RWPE2 (cell line): Measurements from ENCODE around the gene TBC1D10B.

Source experiments
- ATAC-seq: fragments of 200-7000 bp; cut with Tn5 transposase; 3 replicates; pipeline ENCODE4 v1.9.1; 2021; ENCODE audit warnings: low read depth
- DNase-seq: peaks from one replicate; pipeline ENCODE4 v3.0.0-alpha.2; 2020; ENCODE audit warnings: low spot score
- H3K27ac ChIP-seq: fragments of 450-650 bp; 2 replicates; pipeline ENCODE4 v1.5.1; 2017; ENCODE audit warnings: mild to moderate bottlenecking; ENCODE audit not compliant: poor library complexity, severe bottlenecking
- H3K27me3 ChIP-seq: fragments of 250-450 bp; sonication (Bioruptor Pico); 2 replicates; pipeline ENCODE4 v1.5.1; 2021; ENCODE audit warnings: mild to moderate bottlenecking, moderate library complexity; ENCODE audit not compliant: insufficient read depth, poor library complexity, severe bottlenecking
- H3K36me3 ChIP-seq: fragments of 250-450 bp; sonication (Bioruptor Pico); 2 replicates; pipeline ENCODE4 v1.5.1; 2020; ENCODE audit warnings: low read depth, mild to moderate bottlenecking, moderate library complexity
- H3K4me1 ChIP-seq: fragments of 250-450 bp; sonication (Bioruptor Pico); 2 replicates; pipeline ENCODE4 v1.5.1; 2021; ENCODE audit warnings: mild to moderate bottlenecking, moderate library complexity; ENCODE audit not compliant: insufficient read depth, poor library complexity, severe bottlenecking
- H3K4me3 ChIP-seq: fragments of 250-450 bp; sonication (Bioruptor Pico); 2 replicates; pipeline ENCODE4 v1.5.1; 2021; ENCODE audit warnings: mild to moderate bottlenecking, moderate library complexity; ENCODE audit not compliant: severe bottlenecking
- H3K9me3 ChIP-seq: fragments of 250-450 bp; sonication (Bioruptor Pico); 2 replicates; pipeline ENCODE4 v1.5.1; 2021; ENCODE audit warnings: mild to moderate bottlenecking, moderate library complexity; ENCODE audit not compliant: severe bottlenecking
- CTCF ChIP-seq: fragments of 450-650 bp; IDR thresholded peaks from one replicate; pipeline ENCODE4 v1.5.1; 2017; ENCODE audit warnings: mild to moderate bottlenecking, moderate library complexity; ENCODE audit not compliant: poor library complexity, severe bottlenecking

TBC1D10B gene

GRCh38 chr16:30407804-30408534, 37.7 kb upstream of the TBC1D10B start:
- Histone ChIP-seq H3K36me3 (peaks cover 26% of the 10 kb centered on the region), H3K4me3 (peak overlapping the region; percentile 62), H3K27ac (peak overlapping the region; percentile 41), H3K9me3 (no peaks in the 10 kb centered on the region), H3K27me3 (no peaks in the 10 kb centered on the region), H3K4me1 (no peaks in the 10 kb centered on the region)
- DNase-seq (no peak), ATAC-seq (peak; percentile 9; the same call in 1 of the 3 replicates)
- no peak for TF ChIP-seq CTCF

DNA sequence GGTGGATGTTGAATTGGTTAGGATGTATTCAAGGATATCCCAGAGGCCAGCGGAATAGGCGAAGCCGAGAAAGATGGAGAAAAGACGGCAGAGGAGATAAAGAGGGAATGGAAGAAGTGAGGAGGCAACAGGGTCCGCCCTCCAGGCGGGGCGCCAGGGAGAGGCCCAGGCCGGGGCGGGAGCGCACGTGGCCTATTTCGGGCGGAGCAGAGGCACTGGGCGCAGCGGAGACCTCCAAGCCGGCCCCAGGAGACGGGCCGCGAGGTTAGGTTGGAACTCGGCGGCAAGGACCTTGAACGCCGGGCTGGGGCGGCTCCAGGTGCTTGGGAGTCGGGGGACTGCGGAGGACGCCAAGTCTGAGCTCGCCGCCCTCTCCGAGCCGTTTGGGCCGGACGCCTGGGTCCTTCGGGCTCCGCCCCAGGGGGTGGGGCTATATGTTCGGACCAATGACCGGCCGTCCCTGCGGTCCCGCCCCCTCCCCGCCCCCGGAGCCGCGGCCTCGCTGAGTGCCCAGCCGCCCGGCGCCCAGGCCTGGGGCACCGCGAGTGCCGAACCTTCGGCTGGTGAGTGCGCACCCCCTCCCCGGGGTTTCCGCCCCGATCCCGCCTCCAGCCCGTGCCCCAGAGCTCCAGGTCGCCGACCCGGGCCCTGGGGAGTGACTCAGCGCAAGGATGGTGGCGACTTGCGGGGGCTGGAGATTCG, 37.0 kb upstream of the TBC1D10B start, which contains the start of gene ZNF771:
ZNF771 (plus strand) TSS at position 505 of the 702 bp plus-strand sequence. CDS start 448 bp downstream, outside the sequence.
- Histone ChIP-seq H3K27me3 (no peaks in the 10 kb centered on the region), H3K9me3 (no peaks in the 10 kb centered on the region), H3K4me3 (peak within 1 kb of the TSS; percentile 62), H3K36me3 (peaks cover 22% of the 10 kb centered on the region), H3K4me1 (no peaks in the 10 kb centered on the region), H3K27ac (peak within 1 kb of the TSS; percentile 41)
- no peak for TF ChIP-seq CTCF
- DNase-seq (peak; percentile 86), ATAC-seq (peak; percentile 84)

DNA sequence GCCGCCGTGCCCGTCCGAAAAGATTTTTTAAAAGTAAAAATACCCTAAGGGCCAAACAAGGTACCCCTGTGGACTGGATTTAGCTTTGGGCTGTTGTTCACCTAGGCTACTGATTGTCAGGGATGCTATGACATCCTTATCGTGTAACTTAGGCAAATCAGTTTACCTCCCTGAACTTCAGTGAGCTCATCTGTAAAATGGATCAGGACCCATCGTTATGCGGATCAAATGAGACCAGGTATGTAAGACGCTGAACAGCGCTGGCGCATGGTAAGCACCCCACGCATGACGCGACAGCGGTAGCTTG, 36.5 kb upstream of the TBC1D10B start:
- Histone ChIP-seq H3K4me1 (no peaks in the 10 kb centered on the region), H3K27ac (peak overlapping the region; percentile 41), H3K36me3 (peaks cover 19% of the 10 kb centered on the region), H3K9me3 (no peaks in the 10 kb centered on the region), H3K27me3 (no peaks in the 10 kb centered on the region), H3K4me3 (peak overlapping the region; percentile 62)
- no peak for TF ChIP-seq CTCF
- no peak for ATAC-seq
- DNase-seq: no peak

- H3K4me1 ChIP-seq: no peaks in the 10 kb centered on the region
- no peak for DNase-seq
- H3K36me3 ChIP-seq: peaks cover 7% of the 10 kb centered on the region
- no peak for TF ChIP-seq CTCF
- no peaks in the 10 kb centered on the region for H3K27me3 ChIP-seq
- ATAC-seq: no peak
- no peak overlapping the region for H3K27ac ChIP-seq
- no peaks in the 10 kb centered on the region for H3K9me3 ChIP-seq
- H3K4me3 ChIP-seq: no peak overlapping the region
Measured at GRCh38 chr16:30401768-30402425, 31.6 kb upstream of the TBC1D10B start.
